Measurements from ENCODE around the gene DVL2. TPM values are rescaled to one million over a fixed set of nuclear protein-coding genes. Genes with fewer than 3 reads are reported as not detected.
A peak's percentile ranks its signal among the peaks of the same experiment; 100 is the strongest.

The DVL2 gene
- total RNA-seq, 1 experiment from 2014 or later = 82.9 TPM

DNA sequence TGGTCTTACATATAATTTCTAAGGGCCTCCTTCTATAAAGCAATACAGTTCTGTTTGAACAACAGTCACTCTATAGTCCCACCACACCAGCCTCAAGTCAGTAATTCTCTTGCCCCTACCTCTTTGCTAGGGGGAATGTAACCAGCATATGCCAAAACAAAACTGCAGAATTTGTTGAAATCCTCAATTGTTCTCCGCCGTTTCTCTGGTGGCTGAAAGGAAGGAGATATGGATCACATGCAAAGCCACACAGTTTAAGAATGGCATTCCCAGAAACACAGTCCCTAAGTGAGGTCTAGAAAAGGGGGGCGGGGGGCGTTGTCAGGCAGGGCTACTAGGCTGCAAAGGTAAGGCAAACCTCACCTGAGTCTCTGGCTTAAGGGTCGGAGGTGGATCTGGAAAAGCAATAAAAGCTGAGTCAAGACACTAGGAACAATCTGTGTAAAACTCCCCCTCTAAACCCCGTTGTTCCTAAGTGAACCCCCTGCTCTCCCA, 3.0 kb upstream of the DVL2 start:
- peak overlapping the region; percentile 28 for H3K9ac ChIP-seq (ENCODE audit: extremely low read depth, insufficient read length, low read length)
- H3K4me1 ChIP-seq (ENCODE audit: insufficient read depth, low read length) = no peaks in the 10 kb centered on the region
- no peak overlapping the region for H3K4ac ChIP-seq (ENCODE audit: low read depth, low read length)
- H2BK12ac ChIP-seq (ENCODE audit: insufficient read length, low read depth, low read length) = no peak overlapping the region
- no peaks in the 10 kb centered on the region for H4K20me1 ChIP-seq (ENCODE audit: control insufficient read depth, insufficient read depth, insufficient read length)
- no peak overlapping the region for H2BK15ac ChIP-seq (ENCODE audit: low read depth, low read length)
- H3K4me3 Mint-ChIP-seq = peak overlapping the region; percentile 95 to 97
- H3K9me3 Mint-ChIP-seq = peaks cover 0 to 2% of the 10 kb centered on the region in 2 experiments; a peak in 1 of 5 replicates
- no peak overlapping the region for H3K56ac ChIP-seq (ENCODE audit: insufficient read length, low read depth, low read length)
- TF ChIP-seq, protein P1, sequence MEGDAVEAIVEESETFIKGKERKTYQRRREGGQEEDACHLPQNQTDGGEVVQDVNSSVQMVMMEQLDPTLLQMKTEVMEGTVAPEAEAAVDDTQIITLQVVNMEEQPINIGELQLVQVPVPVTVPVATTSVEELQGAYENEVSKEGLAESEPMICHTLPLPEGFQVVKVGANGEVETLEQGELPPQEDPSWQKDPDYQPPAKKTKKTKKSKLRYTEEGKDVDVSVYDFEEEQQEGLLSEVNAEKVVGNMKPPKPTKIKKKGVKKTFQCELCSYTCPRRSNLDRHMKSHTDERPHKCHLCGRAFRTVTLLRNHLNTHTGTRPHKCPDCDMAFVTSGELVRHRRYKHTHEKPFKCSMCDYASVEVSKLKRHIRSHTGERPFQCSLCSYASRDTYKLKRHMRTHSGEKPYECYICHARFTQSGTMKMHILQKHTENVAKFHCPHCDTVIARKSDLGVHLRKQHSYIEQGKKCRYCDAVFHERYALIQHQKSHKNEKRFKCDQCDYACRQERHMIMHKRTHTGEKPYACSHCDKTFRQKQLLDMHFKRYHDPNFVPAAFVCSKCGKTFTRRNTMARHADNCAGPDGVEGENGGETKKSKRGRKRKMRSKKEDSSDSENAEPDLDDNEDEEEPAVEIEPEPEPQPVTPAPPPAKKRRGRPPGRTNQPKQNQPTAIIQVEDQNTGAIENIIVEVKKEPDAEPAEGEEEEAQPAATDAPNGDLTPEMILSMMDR (conservative IDR thresholded peaks at IDR 0.05) = no peak
- DNase-seq = no peak
- H4K91ac ChIP-seq (ENCODE audit: insufficient read length, low read depth, low read length) = no peak overlapping the region
- no peaks in the 10 kb centered on the region; the same call in 1 of the 2 replicates for H3K27me3 Mint-ChIP-seq (ENCODE audit: low read depth)
- peak overlapping the region; percentile 30 to 76 (median 68); a peak in 5 of 7 replicates for H3K27ac Mint-ChIP-seq
- peaks cover 44 to 58% of the 10 kb centered on the region in 2 experiments for H3K4me1 Mint-ChIP-seq
- H3K18ac ChIP-seq (ENCODE audit: insufficient read length, low read depth, low read length) = no peak overlapping the region
- H4K5ac ChIP-seq (ENCODE audit: insufficient read length, low read depth, low read length) = no peak overlapping the region
- no peak overlapping the region for H2BK120ac ChIP-seq (ENCODE audit: low read depth, low read length, poor library complexity, severe bottlenecking)
- peak overlapping the region; percentile 82 for H3K4me2 ChIP-seq (ENCODE audit: insufficient read depth, insufficient read length, low read length)
- H3K23me2 ChIP-seq (ENCODE audit: insufficient read length, low read depth, low read length, poor library complexity, severe bottlenecking) = peaks cover 11% of the 10 kb centered on the region
- no peak overlapping the region for H3T11ph ChIP-seq (ENCODE audit: low read length)
- H4K8ac ChIP-seq (replicated peaks; ENCODE audit: insufficient read length, low read depth, low read length) = no peak overlapping the region
- H3K36me3 Mint-ChIP-seq (ENCODE audit: insufficient read depth in 1 of 3, low read depth in 3 of 3) = peaks cover 35 to 59% (median 46%) of the 10 kb centered on the region in 3 experiments
- H3K79me2 ChIP-seq (ENCODE audit: insufficient read depth, low read length) = peaks cover 17% of the 10 kb centered on the region; the same call in 1 of the 2 replicates
- H3K9me3 ChIP-seq (ENCODE audit: control insufficient read depth, low read depth, low read length) = no peaks in the 10 kb centered on the region
- H3K79me1 ChIP-seq (ENCODE audit: insufficient read depth, low read depth, low read length, poor library complexity, severe bottlenecking) = peaks cover 13% of the 10 kb centered on the region
- H2AFZ ChIP-seq (ENCODE audit: low read length) = no peak overlapping the region
- no peak overlapping the region for H3K27ac ChIP-seq (ENCODE audit: insufficient read length, low read depth, low read length)
- WGBS (ENCODE audit: extremely low coverage, insufficient read length, low lambda C conversion rate) = no CpG with 5 or more reads among the region's 6 CpGs
- no peak overlapping the region for H3K23ac ChIP-seq (ENCODE audit: insufficient read length, low read depth, low read length)
- no peak overlapping the region for H3K14ac ChIP-seq (ENCODE audit: insufficient read depth, low read length)
- no peak overlapping the region for H2BK5ac ChIP-seq (ENCODE audit: insufficient read length, low read length)
- no peak overlapping the region for H2AK5ac ChIP-seq (ENCODE audit: insufficient read length, low read length)
- H3K27me3 ChIP-seq (ENCODE audit: insufficient read depth, low read length) = no peaks in the 10 kb centered on the region
- H2BK20ac ChIP-seq (ENCODE audit: low read depth, low read length, poor library complexity, severe bottlenecking) = no peak overlapping the region

All from H9 (cell line).